ENCODE data around the gene PES1.
A peak's percentile ranks its signal among the peaks of the same experiment; 100 is the strongest.
"Not testable (repeated sequence)": the region's sequence is repeated elsewhere in the genome, so short reads cannot be mapped to it uniquely, and the experiment has no call there.

PES1 gene

DNA sequence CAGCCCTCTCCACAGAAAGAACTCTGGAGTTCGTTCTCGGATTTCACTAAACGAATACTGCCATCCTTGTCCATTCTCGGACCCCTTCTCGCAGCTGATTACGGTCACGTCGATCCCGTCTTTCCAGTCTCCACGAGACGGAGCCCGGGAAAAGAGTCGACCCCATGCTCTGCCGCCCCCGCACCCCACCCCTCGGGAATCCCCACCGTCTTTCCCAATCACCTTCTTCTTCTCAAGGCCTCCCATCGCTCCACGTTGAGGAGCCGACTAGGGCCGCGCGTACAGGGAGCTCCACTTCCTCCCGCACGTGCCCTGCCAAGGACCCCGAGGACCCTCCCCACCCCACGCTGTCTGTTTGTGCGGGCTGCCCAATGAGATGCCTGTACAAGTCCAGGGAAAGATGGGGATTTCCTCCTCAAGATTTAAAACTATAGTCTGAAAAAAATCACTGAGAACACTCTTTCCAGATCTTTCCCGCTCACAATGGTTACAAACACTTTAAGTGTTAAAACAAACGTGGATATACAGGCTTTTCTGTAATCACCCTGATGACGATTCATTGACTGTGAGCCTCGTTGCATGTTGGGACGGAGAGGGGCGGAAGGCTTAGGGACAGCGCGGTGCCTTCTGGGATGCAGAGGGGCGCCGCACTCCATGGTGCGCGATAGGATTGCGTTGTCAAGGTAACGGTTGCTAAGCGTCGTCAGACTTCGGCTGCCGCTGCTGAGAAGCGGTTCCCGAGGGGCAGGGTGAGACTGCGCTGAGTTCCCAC, at the start of gene PES1:
Gene PES1 (minus strand): TSS at position 323 of the 772 bp plus-strand sequence. CDS start 77 bp downstream, at position 246.
- DNase-seq: peak; percentile 97 to 98

GRCh38 chr22:30640839-30641430, 49.2 kb upstream of the PES1 start:
- no peak for DNase-seq

- DNase-seq: no peak
These were observed 48.7 kb upstream of the PES1 start for GRCh38 chr22:30640361-30640760.

DNA sequence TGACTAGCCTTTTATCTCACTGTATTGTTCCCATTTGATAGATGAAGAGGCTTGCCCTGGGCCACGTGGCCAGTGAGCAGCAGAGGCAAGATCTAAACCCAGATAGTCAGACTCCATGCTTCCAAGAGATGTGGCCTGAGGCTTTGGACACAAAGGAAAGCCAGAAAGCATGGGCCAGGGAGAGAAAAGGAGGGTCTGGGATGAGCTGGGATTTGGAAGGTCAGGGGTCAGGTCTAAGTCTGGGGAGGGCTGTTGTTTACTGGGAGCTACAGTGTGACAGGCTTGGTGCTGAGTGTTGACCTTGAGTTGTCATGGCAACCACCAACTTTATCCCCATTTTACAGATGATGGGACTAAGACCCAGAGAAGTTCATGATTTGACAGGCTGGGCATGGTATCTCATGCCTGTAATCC, 46.0 kb upstream of the PES1 start:
- DNase-seq: no peak

GRCh38 chr22:30636226-30637077, 44.7 kb upstream of the PES1 start:
- DNase-seq: no peak

DNA sequence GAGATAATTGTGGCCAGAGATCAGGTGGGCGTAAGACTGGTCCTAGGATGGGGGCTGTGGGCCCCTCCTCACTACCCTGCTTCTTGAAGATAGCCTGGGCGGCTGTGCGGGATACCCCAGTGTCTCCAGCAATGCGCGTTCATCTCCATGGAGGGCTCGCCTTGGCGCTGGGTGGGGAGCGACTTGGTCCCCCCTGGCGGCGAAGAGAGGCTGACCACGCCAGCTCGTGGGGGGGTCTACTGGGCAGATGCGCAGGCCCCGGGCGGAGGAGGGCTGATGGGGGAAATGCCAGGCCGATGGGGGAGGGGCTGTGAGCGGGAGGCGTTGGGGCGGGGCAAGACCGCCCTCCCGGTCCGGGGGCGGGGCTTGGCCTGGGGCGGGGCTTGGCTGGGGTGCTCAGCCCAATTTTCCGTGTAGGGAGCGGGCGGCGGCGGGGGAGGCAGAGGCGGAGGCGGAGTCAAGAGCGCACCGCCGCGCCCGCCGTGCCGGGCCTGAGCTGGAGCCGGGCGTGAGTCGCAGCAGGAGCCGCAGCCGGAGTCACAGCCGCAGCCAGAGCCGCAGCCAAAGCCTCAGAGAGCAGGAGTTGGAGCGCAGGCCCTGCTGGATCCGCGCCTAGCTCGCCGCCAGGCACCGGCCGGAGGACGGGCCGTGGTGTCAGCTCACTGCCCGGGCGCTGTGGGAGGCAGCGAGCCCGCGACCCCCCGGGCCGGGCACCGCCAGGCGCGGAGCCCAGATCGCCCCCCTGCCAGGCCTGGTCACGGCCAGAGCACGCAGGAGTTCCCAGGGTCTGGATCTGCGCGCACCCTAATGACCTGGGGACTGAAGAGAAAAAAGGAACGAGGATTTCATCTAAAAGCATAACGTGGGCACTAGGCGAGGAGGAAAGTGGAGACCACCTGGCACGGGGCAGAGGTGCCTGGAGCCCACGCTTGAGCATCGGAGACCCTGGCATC, 43.8 kb upstream of the PES1 start, which contains the start of gene SLC35E4:
Gene SLC35E4 (plus strand): TSS at position 509 of the 953 bp plus-strand sequence. CDS start 670 bp downstream, outside the sequence.
- peak; percentile 87 to 92 for DNase-seq

DNA sequence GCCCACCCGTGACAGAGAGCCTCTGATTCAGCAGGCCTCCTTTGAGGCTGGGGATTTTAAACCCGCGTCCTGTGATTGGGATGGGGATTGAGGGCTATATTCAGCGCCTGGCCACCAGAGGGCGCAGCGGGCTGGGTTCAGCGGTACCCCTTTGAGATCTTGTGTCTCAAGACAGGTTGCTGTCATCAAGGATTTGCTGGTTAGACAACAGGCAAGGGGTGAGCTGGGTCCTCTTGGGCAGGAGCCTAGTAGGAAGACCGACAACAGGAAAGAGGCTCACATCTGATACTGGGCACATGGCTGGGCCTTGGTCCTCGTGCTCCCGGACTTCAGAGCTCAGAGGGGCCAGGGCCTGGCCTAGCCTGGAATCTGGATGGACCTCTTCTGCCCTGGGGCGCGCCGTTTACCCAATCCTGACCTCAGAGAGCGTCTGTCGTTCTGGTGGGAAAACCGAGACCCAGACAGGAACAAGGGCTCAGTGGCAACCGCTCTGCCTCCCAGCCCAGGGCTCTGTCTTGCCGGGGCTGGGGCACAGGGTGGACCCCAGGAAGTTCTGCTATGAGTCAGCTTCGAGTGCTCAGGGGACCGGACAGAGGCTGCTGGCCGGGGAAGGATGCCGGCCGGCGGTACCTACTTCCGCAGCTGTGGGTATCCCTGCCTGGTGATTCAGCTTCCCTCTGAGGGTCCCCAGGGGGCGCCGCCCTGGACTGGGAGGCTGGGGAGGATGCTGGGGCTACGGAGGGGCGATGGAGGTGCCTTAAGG, 42.9 kb upstream of the PES1 start:
- DNase-seq: peak; percentile 74 to 81

DNA sequence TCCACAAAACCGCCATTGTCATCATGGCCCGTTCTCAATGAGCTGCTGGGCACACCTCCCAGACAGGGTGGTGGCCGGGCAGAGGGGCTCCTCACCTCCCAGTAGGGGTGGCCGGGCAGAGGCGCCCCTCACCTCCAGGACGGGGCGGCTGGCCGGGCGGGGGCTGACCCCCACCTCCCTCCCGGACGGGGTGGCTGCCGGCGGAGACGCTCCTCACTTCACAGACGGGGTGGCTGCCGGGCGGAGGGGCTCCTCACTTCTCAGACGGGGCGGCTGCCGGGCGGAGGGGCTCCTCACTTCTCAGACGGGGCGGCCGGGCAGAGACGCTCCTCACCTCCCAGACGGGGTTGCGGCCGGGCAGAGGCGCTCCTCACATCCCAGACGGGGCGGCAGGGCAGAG, 39.8 kb upstream of the PES1 start:
- DNase-seq: not testable (repeated sequence)

DNA sequence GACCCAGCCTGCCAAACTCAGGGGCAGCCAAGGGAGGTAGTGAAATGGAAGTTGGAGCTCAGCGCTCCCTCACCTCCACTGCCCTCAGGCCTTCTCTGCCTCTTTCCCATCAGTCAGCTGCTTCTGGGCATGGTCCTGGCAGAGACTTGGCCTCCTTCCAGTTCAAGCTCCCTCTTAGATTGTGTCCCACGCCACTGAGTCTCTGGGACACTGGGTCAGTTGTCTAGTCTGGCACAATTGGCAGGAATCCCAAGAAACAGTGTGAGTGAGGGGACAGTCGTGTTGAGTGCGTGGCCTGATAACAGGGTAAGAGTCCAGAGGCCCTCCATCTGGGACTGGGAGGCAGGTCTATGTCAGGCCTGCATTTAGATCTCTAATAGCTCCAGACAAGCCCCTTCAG, 36.8 kb upstream of the PES1 start:
- DNase-seq: no peak

- no peak for DNase-seq
These were observed 35.8 kb upstream of the PES1 start for GRCh38 chr22:30627471-30627870.

DNA sequence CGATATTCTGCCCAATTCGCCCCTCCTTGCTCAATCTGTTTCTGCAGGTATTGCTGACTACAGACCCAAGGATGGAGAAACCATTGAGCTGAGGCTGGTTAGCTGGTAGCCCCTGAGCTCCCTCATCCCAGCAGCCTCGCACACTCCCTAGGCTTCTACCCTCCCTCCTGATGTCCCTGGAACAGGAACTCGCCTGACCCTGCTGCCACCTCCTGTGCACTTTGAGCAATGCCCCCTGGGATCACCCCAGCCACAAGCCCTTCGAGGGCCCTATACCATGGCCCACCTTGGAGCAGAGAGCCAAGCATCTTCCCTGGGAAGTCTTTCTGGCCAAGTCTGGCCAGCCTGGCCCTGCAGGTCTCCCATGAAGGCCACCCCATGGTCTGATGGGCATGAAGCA, 34.7 kb upstream of the PES1 start:
- no peak for DNase-seq

GRCh38 chr22:30619909-30620308, 28.2 kb upstream of the PES1 start:
- not testable (repeated sequence) for DNase-seq

- DNase-seq: no peak
These were observed 26.1 kb upstream of the PES1 start for GRCh38 chr22:30617819-30618218.

DNA sequence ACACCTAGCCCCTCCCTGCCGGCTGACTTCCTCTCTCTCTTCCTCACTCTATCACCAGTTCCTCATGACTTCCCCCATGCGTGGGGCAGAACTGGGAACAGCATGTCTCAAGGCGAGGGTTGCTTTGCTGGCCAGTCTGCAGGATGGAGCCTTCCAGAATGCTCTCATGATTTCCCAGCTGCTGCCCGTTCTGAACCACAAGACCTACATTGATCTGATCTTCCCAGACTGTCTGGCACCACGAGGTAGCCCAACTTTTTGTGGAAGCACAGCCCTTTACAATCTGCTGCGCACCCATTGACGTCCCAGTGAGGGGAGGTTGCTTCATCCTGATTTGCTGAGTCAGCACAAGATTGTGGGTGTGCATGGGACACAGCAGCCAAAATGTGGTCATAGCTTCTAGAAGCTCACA, 23.8 kb upstream of the PES1 start:
- DNase-seq: no peak

DNA sequence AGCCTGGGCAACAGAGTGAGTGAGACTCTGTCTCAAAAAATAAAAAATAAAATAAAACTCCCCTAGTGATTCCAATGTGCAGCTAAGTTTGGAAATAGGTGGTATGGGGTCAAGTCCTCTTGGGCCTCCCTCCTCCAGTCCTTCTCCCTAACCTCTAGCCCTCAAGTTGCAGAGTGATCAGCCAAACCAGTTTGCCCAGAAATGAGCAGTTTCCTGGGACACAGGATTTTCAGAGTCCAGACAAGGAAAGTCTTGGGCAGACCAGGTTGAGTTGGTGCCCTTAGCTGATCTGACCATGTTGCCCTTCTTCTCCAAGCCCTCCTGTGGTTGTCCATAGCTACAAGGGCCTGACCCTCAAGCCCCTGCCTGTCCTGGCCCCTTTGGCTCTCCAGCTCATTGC, 23.2 kb upstream of the PES1 start:
- no peak for DNase-seq

GRCh38 chr22:30614268-30614667, 22.6 kb upstream of the PES1 start:
- DNase-seq: no peak

DNA sequence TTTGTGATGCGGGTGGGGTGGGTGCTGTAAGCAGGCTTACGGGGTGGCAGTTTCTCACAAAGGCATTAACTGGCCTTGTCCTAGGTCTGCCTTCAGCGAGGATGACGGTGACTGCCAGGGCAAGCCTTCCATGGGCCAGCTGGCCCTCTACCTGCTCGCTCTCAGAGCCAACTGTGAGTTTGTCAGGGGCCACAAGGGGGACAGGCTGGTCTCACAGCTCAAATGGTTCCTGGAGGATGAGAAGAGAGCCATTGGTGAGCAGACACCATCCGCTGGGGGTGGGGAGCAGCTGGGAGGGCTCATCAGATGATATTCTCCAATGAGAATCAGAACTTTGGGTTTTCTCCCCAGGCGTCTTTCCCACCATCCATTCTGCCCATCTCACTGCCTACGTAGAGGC, 21.1 kb upstream of the PES1 start:
- DNase-seq: no peak

- no peak for DNase-seq
These were observed 19.5 kb upstream of the PES1 start for GRCh38 chr22:30611197-30611596.

DNA sequence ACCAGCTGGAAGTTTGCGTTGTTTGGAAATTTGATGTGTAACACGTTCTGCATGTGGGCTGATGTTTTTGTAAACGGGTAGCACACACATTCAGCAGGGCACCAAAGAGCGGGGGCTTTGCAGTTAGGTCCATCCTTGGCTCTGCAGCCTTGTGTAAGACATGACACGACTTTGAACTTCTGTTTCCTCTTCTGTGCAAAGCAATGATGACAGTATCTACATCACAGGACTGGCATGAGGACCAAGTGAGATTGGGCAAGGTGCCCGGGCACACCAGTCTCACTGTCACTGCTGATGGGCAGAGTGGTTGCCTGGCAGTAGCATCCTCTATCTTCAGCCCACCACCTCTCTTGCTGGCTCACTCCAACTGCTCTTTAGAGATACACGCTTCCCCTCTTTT, 18.6 kb upstream of the PES1 start:
- DNase-seq: no peak

DNA sequence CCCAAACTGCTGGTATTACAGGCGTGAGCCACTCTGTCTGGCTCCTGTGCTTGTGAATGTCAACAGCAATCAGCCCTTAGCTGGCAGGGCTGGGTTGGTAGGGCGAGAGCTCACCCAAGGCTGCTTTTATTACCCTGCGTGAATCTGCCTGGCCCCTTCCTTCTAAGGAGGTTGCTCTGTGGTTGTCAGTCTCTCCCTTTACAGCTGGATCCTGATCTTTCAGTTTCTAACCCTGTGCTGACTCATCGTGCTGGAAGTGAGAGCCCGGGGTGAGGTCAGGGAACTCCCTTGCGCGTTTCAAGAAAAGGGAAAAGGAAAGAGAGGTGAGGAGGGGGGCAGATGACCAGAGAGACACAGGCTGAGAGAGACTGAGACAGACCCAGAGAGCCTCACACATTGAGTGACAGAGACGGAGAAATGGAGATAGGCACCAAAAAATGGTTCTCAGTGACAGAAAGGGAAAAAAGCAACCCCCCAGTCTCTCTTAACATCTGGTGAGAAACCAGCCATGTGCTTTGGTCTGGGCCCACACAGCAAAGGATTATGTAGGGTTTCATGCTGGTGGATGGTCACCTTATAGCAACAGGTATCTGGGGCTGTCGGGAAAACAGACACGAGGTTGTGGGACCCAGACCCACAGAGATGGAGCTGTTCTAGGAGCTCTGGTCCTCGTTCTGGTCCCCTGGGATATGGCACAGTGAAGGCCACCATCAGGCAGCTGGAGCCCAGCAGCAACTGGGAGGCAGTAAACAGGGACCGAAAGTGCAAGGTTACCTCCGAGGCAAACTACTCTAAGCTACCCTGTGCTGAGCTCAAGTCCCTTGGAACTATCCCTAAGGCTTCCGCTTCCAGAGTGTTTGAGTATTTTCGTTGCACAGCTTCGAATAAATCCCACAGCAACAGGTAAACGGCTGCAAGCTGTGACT, 17.8 kb upstream of the PES1 start:
- DNase-seq: no peak

All from NCI-H1930 (cell line).